Prostate gland (tissue), 2 donors: ENCODE measurements around the gene PLIN5. TPM values are rescaled to one million over a fixed set of nuclear protein-coding genes. Genes with fewer than 3 reads are reported as not detected.

Experiments
- DNase-seq: peaks from one replicate; pipeline ENCODE4 v3.0.0-alpha.2; 2019; ENCODE audit warnings: low spot score
- H3K27ac ChIP-seq, 2 donors: fragments of 200-600 bp; sonication (generic); 2 replicates each; pipeline ENCODE4 v1.5.1; 2017 to 2019
- H3K27me3 ChIP-seq: fragments of 200-600 bp; sonication (generic); replicated peaks from 2 replicates; pipeline ENCODE4 v1.5.1; 2019; ENCODE audit not compliant: insufficient read depth
- H3K36me3 ChIP-seq, 2 donors: fragments of 200-600 bp; sonication (generic); 1 replicate in 1 of 2; 2 replicates in 1 of 2; pipeline versions ENCODE4 v1.5.1 to v1.8.1; 2017 to 2019
- H3K4me1 ChIP-seq: fragments of 200-600 bp; sonication (generic); replicated peaks from 2 replicates; pipeline ENCODE4 v1.5.1; 2019
- H3K4me3 ChIP-seq, 2 donors: fragments of 200-600 bp; sonication (generic); 2 replicates each; pipeline ENCODE4 v1.5.1; 2017 to 2019
- H3K9me3 ChIP-seq: fragments of 200-600 bp; sonication (generic); 2 replicates; pipeline ENCODE4 v1.5.1; 2017
- POLR2A ChIP-seq: fragments of 450-650 bp; IDR thresholded peaks from one replicate; pipeline ENCODE4 v1.6.1; 2016; ENCODE audit warnings: antibody characterized with exemption, mild to moderate bottlenecking
- POLR2AphosphoS5 ChIP-seq: sonication (generic); formaldehyde crosslinking; IDR thresholded peaks from one replicate; pipeline ENCODE4 v1.6.1; 2017; ENCODE audit warnings: antibody characterized with exemption
- WGBS: methylation state at CpG from one replicate; pipeline ENCODE4 v1.1.5; 2018; 5-methylcytosine and 5-hydroxymethylcytosine counted together
- intact Hi-C: fragments of 100-400 bp; cut with DNase I; formaldehyde crosslinking; loops from one replicate; pipeline ENCODE4 v1.14.2; 2022
- total RNA-seq, 2 donors: library from RNA; depleted of rRNA; stranded (reverse); fragments of >200 nt; gene quantifications; one replicate each; pipeline ENCODE4 v1.1.0, GENCODE V29; 2016
- TF ChIP-seq, protein P1 (sequence below), 4 experiments: fragments of 200-600 bp in 2 of 4; fragments of 450-650 bp in 2 of 4; sonication (generic) in 2 of 4; IDR thresholded peaks; 1 replicate in 3 of 4; 2 replicates in 1 of 4; pipeline ENCODE4 v1.5.1; 2016 to 2019; ENCODE audit warnings: antibody characterized with exemption in 4 of 4, mild to moderate bottlenecking in 2 of 4, moderate library complexity in 2 of 4

The PLIN5 gene
- total RNA-seq, 2 donors from 2014 or later = 23.2 to 26.8 TPM

DNA sequence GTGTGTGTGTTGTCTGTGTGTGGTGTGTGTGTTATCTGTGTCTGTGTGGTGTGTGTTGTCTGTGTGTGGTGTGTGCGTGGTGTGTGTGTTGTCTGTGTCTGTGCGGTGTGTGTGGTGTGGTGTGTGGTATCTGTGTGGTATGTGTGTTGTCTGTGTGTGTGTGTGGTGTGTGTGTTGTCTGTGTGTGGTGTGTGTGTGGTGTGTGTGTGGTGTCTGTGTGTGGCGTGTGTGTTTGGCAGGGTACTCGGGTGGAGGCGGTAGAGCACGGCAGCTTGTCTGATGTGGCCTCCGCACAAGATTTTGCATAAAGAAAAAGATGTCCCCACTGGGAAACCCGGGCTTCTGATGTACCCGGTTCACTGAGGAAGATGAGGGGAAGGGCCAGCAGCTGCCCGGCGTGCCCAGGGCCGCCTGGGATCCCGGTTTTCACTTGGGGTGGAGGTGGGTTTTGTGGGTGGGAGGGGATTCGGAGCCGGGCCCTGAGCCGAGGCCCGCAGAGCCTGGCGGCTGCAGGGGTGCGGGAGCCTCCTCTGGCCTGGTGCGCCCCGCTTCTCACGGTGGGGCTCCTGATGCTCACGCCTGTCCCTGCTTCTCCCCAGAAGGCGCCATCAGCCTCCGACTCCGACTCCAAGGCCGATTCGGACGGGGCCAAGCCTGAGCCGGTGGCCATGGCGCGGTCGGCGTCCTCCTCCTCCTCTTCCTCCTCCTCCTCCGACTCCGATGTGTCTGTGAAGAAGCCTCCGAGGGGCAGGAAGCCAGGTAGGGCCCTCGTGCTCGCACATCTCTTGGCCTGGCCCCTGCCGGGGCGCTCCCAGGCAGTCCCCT, 41.7 kb downstream of the PLIN5 start:
- no peak for TF ChIP-seq POLR2AphosphoS5
- TF ChIP-seq, protein P1, sequence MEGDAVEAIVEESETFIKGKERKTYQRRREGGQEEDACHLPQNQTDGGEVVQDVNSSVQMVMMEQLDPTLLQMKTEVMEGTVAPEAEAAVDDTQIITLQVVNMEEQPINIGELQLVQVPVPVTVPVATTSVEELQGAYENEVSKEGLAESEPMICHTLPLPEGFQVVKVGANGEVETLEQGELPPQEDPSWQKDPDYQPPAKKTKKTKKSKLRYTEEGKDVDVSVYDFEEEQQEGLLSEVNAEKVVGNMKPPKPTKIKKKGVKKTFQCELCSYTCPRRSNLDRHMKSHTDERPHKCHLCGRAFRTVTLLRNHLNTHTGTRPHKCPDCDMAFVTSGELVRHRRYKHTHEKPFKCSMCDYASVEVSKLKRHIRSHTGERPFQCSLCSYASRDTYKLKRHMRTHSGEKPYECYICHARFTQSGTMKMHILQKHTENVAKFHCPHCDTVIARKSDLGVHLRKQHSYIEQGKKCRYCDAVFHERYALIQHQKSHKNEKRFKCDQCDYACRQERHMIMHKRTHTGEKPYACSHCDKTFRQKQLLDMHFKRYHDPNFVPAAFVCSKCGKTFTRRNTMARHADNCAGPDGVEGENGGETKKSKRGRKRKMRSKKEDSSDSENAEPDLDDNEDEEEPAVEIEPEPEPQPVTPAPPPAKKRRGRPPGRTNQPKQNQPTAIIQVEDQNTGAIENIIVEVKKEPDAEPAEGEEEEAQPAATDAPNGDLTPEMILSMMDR (IDR thresholded peaks at IDR 0.05) = no peak
- TF ChIP-seq POLR2A = no peak
- H3K9me3 ChIP-seq = no peaks in the 10 kb centered on the region
- H3K4me3 ChIP-seq = no peak overlapping the region
- no peaks in the 10 kb centered on the region for H3K27me3 ChIP-seq
- no peak for DNase-seq
- 91% methylated on average over 40 of the region's 41 CpGs for WGBS
- H3K27ac ChIP-seq = no peak overlapping the region
- H3K4me1 ChIP-seq = no peaks in the 10 kb centered on the region
- H3K36me3 ChIP-seq = peaks cover 15 to 36% of the 10 kb centered on the region in 2 donors
- intact Hi-C loops = no loop called here

DNA sequence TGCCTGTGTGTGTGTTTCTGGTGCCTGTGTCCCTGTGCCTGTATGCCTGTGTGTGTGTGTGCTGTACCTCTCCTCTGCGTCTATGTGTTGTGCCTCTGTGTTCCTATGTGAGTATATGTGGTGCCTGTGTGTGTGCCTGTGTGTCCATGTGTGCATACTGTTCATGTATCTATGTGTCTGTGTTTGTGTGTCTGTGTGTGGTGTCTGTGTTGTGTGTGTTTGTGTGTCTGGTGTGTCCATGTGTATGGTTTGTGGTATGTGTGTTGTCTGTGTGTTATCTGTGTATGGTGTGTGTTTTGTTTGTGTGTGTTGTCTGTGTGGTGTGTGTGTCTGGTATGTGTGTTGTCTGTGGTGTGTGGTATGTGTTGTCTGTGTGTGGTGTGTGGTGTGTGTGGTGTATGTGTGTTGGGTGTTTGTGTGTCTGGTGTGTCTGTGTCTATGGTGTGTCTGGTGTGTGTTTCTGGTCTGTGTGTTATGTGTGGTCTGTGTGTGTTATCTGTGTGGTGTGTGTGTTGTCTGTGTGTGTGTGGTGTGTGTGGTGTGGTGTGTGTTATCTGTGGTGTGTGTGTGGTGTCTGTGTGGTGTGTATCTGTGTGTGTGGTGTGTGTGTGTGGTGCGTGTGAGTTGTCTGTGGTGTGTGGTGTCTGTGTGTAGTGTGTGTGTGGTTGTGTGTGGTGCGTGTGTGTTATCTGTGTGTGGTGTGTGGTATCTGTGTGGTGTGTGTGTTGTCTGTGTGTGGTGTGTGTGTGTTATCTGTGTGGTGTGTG, 42.5 kb downstream of the PLIN5 start:
- no peak for DNase-seq
- TF ChIP-seq POLR2A (no peak), POLR2AphosphoS5 (no peak)
- TF ChIP-seq, protein P1 (IDR thresholded peaks at IDR 0.05) = no peak
- Histone ChIP-seq H3K27ac (no peak overlapping the region), H3K4me1 (no peaks in the 10 kb centered on the region), H3K27me3 (no peaks in the 10 kb centered on the region), H3K9me3 (no peaks in the 10 kb centered on the region), H3K36me3 (peaks cover 12 to 34% of the 10 kb centered on the region in 2 donors), H3K4me3 (no peak overlapping the region)
- intact Hi-C loops = no loop called here
- WGBS = 90% methylated on average over 3 of the region's 3 CpGs

DNA sequence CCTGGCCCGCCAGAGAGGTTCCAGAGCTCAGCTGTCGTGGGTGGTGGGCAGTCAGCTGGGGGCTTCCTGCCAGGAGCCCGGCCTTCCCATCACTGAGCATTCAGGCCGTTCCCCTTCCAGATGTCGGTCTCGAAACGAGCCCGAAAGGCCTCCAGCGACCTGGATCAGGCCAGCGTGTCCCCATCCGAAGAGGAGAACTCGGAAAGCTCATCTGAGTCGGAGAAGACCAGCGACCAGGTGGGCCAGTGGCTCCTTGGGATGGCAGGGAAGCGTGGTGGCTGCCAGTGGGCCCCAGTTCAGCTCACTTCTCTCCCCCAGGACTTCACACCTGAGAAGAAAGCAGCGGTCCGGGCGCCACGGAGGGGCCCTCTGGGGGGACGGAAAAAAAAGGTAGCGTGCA, 43.6 kb downstream of the PLIN5 start:
- Histone ChIP-seq H3K27ac (no peak overlapping the region), H3K4me3 (no peak overlapping the region), H3K4me1 (no peaks in the 10 kb centered on the region), H3K9me3 (no peaks in the 10 kb centered on the region), H3K27me3 (no peaks in the 10 kb centered on the region), H3K36me3 (peaks cover 12 to 25% of the 10 kb centered on the region in 2 donors)
- intact Hi-C loops = no loop called here
- TF ChIP-seq POLR2A = no peak
- TF ChIP-seq, protein P1 (IDR thresholded peaks at IDR 0.05) = no peak
- WGBS = 95% methylated on average over 21 of the region's 21 CpGs
- no peak for DNase-seq

DNA sequence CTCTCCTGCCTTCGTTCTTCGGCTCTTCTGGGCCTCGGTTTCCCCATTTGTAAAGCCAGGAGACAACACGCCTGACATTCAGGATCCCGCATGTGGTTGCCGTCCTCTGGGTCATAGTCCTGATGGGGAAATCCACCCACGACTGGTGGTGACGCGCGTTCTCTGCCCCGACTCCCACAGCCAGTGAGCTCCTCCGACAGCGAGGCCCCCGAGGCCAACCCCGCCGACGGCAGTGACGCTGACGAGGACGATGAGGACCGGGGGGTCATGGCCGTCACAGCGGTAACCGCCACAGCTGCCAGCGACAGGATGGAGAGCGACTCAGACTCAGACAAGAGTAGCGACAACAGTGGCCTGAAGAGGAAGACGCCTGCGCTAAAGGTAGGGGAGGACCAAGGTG, 46.5 kb downstream of the PLIN5 start:
- no peak overlapping the region for H3K27ac ChIP-seq
- no peaks in the 10 kb centered on the region for H3K27me3 ChIP-seq
- no peak overlapping the region for H3K4me3 ChIP-seq
- H3K36me3 ChIP-seq = peaks cover 5 to 7% of the 10 kb centered on the region in 2 donors
- H3K9me3 ChIP-seq = no peaks in the 10 kb centered on the region
- no peaks in the 10 kb centered on the region for H3K4me1 ChIP-seq
- no peak for DNase-seq
- TF ChIP-seq, protein P1 (IDR thresholded peaks at IDR 0.05) = no peak
- TF ChIP-seq POLR2AphosphoS5 = no peak
- 94% methylated on average over 29 of the region's 29 CpGs for WGBS
- intact Hi-C loops = no loop called here
